Parathyroid adenoma (tissue), 2 donors: ENCODE data around the gene KCND3.

Source experiments
- H2AFZ ChIP-seq: fragments of 300-600 bp; sonication (generic); one replicate; pipeline ENCODE4 v1.7.0; 2017; ENCODE audit warnings: antibody characterized with exemption, mild to moderate bottlenecking
- H3K27ac ChIP-seq: fragments of 300-600 bp; sonication (generic); one replicate; pipeline ENCODE4 v1.7.0; 2017
- H3K27me3 ChIP-seq: fragments of 300-600 bp; sonication (generic); one replicate; pipeline ENCODE4 v1.7.0; 2017; ENCODE audit warnings: low read length; ENCODE audit not compliant: control insufficient read depth, insufficient read depth
- H3K36me3 ChIP-seq: fragments of 300-600 bp; sonication (generic); one replicate; pipeline ENCODE4 v1.7.0; 2017; ENCODE audit warnings: low read length; ENCODE audit not compliant: control insufficient read depth, insufficient read depth
- H3K4me1 ChIP-seq: fragments of 300-600 bp; sonication (generic); one replicate; pipeline ENCODE4 v1.7.0; 2017; ENCODE audit warnings: control low read depth
- H3K4me2 ChIP-seq: fragments of 300-600 bp; sonication (generic); one replicate; pipeline ENCODE4 v1.7.0; 2017; ENCODE audit warnings: low read length
- H3K4me3 ChIP-seq: fragments of 300-600 bp; sonication (generic); one replicate; pipeline ENCODE4 v1.7.0; 2017; ENCODE audit warnings: low read depth, low read length
- H3K79me2 ChIP-seq: fragments of 300-600 bp; sonication (generic); one replicate; pipeline ENCODE4 v1.7.0; 2017; ENCODE audit warnings: control low read depth
- H3K9ac ChIP-seq: fragments of 300-600 bp; sonication (generic); one replicate; pipeline ENCODE4 v1.7.0; 2017; ENCODE audit warnings: mild to moderate bottlenecking
- H3K9me3 ChIP-seq: fragments of 300-600 bp; sonication (generic); one replicate; pipeline ENCODE4 v1.7.0; 2017; ENCODE audit warnings: low read length; ENCODE audit not compliant: control insufficient read depth
- TF ChIP-seq, protein P1 (sequence below): fragments of 300-600 bp; sonication (generic); IDR thresholded peaks from one replicate; pipeline ENCODE4 v1.7.0; 2017; ENCODE audit warnings: antibody characterized with exemption, mild to moderate bottlenecking
- donor health status: primary hyperparathyroidism.

KCND3 gene

DNA sequence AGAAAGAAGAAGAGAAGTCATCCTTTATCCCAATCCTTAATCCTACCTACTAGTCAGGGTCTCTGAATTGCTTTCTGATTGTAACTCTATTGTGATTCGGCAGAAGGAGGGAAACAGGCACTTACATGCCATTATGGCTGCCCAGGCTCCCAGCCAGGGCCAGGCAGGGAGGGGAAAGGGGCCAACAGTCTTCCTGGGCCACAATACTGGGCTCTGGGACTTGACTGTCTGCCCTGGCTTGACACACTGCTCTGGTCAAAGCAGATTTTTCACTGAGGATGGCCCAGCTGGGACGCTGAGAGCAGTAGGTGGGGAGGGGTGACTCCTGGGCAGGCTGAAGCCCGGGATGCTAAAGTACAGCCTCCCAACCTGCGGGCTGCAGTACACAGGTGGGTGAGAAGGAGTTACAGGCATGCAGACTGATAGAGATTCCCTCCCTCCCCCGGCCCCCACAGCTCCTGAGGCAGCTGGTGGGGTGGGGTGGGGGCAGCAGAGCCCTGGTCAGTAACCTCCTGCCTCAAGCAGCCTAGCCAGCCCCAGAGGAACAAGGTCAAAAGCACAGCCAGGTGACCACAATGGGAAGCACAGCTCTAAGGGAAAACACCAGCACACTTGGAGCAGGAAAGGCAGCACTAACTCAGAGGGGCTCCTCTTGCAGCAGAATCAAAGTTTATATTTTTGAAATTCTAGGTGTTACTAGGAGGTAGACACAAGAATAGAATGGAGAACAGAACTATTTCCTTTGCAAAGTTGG is 25.3 kb downstream of the KCND3 start:
- TF ChIP-seq, protein P1, sequence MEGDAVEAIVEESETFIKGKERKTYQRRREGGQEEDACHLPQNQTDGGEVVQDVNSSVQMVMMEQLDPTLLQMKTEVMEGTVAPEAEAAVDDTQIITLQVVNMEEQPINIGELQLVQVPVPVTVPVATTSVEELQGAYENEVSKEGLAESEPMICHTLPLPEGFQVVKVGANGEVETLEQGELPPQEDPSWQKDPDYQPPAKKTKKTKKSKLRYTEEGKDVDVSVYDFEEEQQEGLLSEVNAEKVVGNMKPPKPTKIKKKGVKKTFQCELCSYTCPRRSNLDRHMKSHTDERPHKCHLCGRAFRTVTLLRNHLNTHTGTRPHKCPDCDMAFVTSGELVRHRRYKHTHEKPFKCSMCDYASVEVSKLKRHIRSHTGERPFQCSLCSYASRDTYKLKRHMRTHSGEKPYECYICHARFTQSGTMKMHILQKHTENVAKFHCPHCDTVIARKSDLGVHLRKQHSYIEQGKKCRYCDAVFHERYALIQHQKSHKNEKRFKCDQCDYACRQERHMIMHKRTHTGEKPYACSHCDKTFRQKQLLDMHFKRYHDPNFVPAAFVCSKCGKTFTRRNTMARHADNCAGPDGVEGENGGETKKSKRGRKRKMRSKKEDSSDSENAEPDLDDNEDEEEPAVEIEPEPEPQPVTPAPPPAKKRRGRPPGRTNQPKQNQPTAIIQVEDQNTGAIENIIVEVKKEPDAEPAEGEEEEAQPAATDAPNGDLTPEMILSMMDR = no peak
- Histone ChIP-seq H3K4me3 (no peak overlapping the region), H3K27ac (no peak overlapping the region), H3K79me2 (no peaks in the 10 kb centered on the region), H3K4me1 (no peaks in the 10 kb centered on the region), H3K36me3 (no peaks in the 10 kb centered on the region), H3K4me2 (no peak overlapping the region), H3K9ac (no peak overlapping the region), H3K9me3 (no peaks in the 10 kb centered on the region), H2AFZ (no peak overlapping the region), H3K27me3 (no peaks in the 10 kb centered on the region)

DNA sequence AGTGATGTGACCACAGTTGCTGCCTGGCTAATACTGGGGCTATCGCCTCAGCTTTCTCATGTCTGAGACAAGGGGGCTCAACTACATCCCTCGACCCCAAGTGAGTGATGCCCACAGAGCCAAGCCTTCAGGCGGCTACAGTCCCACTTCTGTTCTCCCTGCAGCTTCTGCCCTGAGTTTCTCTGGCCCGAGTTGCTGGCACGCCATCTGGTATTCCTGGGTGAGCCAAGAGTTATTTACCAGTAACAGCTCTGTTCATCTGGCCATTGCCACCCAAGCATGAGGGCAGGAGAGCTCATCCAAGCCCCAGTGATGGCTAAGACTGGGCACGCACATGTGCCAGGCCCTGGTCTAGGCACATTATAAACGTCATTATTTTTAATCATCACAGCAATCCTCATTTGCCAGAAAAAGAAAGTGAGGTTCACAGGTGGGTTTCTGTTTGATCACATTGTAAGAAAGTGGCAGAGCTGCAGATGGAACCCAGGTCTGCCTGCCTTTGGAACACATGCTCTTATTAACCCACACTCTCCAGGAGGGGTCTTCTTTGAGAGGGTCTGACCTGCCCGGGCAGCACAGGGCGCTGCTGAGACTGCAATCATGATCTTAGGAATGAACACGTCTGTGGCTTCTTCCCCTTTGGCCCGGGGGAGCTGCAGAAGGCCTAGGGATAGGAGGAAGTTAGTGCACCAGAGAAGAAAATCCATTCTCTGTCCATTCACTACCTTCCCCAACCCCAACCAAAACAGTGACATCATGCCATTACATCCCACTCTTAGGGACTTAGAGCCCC is 27.5 kb downstream of the KCND3 start:
- Histone ChIP-seq H3K4me3 (no peak overlapping the region), H3K9ac (no peak overlapping the region), H3K36me3 (no peaks in the 10 kb centered on the region), H3K79me2 (no peaks in the 10 kb centered on the region), H3K9me3 (no peaks in the 10 kb centered on the region), H3K4me2 (no peak overlapping the region), H3K4me1 (no peaks in the 10 kb centered on the region), H3K27ac (no peak overlapping the region), H3K27me3 (no peaks in the 10 kb centered on the region), H2AFZ (no peak overlapping the region)
- TF ChIP-seq, protein P1 = no peak

DNA sequence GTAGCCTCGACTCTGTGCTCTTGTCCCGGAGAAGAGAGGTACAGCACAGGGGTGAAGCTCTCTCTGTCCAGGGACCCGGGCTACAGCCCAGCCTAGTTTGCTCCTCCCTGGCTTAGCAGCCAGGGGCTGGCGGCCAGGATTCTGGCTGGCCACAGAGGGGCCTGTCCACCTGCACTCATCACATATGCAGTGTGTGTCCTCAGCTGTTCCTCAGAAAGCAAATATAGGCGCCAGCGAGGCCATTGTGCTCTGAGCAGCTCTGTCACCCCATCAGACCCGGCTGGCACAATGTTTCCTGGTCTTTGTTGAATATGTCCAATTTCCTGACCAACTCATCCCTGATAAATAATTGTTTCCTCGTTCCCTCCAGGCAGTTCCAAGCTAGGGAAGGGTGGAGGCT is 28.5 kb downstream of the KCND3 start:
- H3K4me2 ChIP-seq = no peak overlapping the region
- TF ChIP-seq, protein P1 = no peak
- H3K27me3 ChIP-seq = no peaks in the 10 kb centered on the region
- no peaks in the 10 kb centered on the region for H3K4me1 ChIP-seq
- H3K9ac ChIP-seq = no peak overlapping the region
- no peak overlapping the region for H2AFZ ChIP-seq
- H3K27ac ChIP-seq = no peak overlapping the region
- no peaks in the 10 kb centered on the region for H3K9me3 ChIP-seq
- no peaks in the 10 kb centered on the region for H3K36me3 ChIP-seq
- no peak overlapping the region for H3K4me3 ChIP-seq
- H3K79me2 ChIP-seq = no peaks in the 10 kb centered on the region

DNA sequence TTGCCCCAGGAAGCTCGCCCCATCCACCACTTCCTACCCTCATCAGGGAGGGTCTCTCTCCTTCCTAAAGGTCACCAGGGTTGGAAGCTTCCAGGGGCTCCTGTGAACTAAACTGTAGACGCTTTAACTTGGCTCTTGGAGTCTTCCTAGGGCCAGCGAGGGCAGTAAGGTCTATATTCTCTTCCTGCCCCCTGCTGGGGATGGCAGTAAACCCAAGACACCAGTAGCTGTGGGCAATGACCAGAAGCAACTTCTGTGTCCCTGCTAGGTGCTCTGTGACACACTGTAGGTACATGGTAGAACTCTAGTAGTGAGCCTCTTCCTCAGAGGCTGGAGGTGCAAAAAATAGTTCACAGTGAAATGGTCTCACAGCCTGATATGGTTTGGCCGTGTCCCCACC is 30.0 kb downstream of the KCND3 start:
- no peak overlapping the region for H3K27ac ChIP-seq

More for the DNA sequence above, 30.0 kb downstream of the KCND3 start:
- Histone ChIP-seq H3K79me2 (no peaks in the 10 kb centered on the region), H3K4me3 (no peak overlapping the region), H3K4me1 (no peaks in the 10 kb centered on the region), H2AFZ (no peak overlapping the region), H3K4me2 (no peak overlapping the region), H3K9me3 (no peaks in the 10 kb centered on the region), H3K36me3 (no peaks in the 10 kb centered on the region), H3K9ac (no peak overlapping the region), H3K27me3 (no peaks in the 10 kb centered on the region)
- TF ChIP-seq, protein P1 = no peak
